Activated naive CD4-positive, alpha-beta T cell treated with anti-CD3 and anti-CD28 coated beads, Interleukin-2, amount 50 U/mL, for 16 hours (primary cell): Measurements from ENCODE around the gene LDLRAD4.
"Not testable (repeated sequence)": the region's sequence is repeated elsewhere in the genome, so short reads cannot be mapped to it uniquely, and the experiment has no call there.

Experiments
- DNase-seq: peaks from one replicate; pipeline ENCODE4 v3.0.0-alpha.2; 2020

LDLRAD4 gene

DNA sequence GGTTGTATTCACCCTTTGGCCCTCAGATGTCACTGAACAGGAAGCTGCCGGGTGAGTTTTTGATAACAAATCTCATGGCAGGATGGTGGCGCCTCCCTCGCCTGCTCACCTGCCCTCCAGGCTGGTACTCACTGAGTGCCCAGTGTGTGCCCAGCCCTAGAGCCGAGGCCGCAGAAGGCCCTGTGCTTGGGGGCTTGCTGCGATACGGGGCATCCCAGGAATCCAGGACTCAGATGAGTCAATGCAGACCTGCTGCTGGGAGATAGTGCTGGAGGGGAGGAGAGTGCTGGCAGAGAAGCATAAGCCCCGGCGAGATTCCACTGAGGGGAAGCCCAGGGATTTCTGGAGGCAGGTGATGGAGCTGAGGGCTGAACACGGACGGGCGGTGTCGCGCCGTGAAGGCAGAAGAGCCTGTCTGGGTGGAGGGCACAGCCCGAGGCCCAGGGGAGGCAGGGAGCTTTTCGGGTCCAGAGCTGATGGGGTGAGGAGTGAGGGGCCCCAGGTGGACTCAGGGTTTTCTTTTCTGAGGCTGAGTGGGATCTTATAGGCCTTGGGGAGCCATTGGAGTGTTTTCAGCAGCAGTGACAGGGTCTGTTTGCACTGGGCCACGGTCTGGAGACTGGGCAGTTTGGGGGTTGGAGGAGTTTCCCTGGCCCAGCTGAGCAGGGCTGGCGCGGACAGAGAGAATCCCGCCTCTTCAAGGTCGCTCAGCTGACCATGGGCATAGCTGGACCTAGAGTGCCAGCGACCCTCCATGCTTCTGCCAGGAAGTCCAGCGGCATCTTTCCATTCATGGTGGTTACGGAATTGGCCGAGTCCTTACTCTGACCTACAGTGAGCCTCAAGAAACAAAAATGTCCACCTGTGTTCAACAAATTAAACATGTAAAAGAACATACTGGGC, 35.5 kb downstream of the LDLRAD4 start:
- no peak for DNase-seq

DNA sequence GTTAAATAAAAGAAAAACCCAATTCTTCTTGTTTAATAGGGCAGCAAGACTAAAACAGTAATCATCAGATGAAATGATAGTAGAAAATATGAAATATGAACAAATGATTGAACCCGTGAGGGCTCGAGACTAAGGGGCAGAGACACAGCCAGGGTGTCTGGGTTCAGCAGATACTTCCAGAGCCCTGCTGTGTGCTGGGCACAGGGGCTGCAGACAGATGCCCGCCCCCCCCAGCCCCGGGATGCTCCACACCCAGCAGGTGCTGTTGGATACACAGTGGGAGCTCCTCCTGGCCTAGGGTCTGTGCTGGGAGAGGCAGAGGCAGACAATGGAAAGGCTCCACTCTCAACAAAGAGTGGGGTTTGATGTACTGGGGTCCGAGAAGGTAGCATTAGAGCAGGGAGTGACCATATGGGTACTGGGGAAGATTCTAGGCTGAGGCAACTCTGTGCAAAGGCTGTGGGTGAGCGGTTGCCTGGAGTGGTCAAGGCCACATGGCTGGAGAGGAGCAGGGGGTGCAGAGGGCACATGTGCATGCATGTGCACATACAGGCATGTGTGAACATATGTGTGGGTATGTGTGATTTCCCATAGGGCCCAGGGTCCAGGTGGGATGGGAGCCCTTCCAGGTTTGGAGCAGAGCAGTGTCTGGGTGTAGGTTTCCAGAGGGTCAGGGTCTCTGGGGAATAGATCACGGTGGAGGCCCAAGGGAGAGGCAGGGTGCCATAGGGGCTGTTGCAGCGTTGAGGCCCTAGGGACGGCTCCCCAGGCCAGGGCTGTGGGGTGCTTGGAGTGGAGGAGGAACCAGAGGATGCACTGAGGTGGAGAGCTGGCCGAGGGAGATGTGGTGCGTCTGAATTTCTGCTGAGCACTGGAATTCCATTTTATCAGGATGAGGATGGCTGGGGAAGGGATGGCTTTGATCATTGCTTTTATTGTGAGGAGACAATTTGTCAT, 36.7 kb downstream of the LDLRAD4 start:
- DNase-seq: no peak

DNA sequence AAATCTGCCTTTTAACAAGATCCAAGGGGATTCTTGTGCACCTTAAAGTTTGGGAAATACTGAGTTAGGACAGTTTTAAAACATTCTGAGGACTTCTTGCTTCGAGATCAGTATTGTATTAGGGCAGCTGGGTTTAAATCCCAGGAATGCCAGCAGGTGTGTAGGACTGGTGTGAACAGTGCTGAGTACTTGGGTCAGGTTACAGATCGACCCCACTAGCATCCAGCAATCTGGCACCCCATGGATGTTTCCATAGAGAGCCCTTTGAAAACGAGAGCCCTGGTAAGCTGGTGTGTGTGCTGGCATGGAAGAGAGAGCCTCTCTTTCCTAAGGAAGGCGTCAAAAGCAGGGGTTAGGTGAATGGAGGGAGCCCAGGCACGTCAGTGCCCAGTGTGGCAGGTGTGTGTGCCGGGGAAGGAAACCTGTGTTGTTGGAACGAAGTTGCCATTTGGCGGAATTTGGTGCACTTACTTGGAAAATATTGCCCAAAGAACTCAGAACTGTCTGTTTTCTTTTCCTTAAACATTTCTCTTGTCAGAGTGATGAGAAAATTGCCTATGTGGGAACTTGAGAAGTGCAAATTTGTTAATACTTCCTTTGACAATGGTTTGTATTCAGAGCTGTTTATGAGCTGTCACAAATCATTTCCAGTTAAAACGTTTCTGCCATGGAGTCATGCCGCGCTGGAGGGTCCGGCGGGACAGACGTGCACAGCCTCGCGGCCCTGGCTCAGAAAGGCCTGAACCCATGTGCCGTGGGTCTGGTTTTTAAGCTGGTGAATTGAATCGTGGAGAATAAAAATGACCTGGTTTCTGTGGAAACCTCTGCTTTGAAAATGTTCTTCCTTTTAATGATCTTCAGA, 38.1 kb downstream of the LDLRAD4 start:
- no peak for DNase-seq

DNA sequence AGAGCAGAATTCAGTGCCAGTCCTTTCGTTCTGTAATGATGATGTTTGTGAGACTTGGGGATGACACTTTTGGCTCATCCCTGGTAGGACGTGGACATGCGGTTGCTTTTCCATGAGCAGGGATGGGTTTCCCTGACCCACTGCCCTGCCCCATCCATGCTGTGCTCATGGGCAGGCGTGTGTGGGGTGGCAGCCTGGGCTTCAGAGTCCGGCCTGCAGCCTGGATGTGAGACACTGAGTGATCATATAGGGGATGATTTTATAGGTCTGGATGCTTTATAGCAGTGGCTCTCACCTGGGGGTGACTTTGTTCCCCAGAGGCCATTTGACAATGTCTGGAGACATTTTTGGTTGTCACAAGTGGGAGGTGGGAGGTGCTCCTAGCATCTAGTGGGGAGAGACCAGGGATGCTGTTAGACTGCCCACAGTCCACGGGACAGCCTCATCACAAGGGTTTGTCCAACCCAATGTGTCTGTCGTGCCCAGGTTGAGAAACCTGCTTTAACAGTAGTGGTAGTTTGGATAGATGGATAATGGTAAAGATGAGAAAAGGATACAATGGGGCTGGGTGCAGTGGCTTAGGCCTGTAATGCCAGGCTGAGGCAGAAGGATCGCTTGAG, 38.9 kb downstream of the LDLRAD4 start:
- no peak for DNase-seq

DNA sequence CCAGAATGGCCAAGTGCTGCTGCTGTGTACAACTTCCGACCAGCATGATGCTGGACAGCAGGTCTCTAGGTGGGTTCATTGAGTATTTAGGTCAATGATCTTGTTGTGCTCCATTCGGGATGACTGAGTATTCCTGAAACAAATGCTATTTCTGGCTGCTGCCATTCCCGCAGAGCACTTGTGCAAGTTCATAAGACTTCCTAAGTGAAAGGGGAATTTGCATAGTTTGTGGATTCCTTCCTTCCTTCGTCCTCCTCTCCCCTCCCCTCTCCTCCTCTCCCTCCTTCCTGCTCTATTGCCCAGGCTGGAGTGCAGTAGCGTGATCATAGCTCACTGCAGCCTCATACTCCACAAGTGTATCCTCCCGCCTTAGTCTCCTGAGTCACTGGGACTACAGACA, 40.4 kb downstream of the LDLRAD4 start:
- DNase-seq: no peak

DNA sequence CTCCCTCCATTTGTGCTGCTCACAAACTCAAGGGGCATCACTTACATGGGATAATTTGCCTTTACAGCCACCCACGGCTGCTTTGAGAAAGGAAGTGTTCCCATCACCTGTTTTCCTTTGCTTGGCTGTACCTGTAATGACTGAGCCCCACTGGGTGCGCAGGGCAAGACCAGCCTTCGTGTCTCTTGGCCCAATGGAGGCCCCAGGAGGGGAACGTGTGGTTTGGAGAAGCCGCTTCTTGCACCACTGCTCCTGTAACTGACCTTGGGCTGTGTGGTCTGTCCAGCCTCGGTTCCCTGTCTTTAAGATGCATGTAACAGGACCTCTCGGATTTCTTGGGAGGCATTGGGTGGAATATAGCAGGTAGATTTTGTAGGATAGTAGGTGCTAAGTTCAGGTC, 41.1 kb downstream of the LDLRAD4 start:
- no peak for DNase-seq

DNA sequence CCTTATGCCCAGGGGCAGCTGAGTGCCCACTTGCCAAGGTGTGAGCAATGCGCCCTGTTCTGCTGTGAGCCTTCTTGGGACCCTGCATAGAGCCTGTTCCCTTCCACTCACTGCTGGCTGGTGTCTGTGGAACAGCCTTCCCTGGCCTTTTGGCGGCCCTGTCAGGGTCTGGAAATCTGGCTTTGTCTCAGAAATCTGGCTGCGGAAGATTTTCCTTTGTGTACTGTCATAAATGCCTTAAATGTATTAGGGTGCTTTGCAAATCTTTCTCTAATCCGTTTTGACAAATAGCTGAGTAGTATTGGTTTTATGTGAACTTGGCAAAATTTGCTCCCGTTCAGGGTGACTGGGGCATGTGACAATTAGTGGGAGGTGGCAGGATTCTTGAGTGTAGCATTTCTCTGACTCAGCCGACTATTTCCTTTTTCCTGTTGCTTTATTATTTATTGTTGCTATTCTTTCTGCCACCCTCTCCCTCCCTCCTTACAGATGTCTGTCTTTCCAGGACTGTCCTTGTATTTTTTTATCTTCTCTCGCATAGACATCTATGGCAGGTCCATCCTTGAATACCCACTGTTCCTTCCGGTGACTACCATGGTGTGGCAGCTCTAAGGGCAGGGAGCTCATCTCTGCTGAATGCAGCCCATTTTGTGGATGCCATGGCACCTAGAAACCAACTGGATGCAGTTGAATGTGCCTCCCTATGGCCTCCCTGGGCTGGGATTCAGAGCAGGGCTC, 41.8 kb downstream of the LDLRAD4 start:
- DNase-seq: no peak

DNA sequence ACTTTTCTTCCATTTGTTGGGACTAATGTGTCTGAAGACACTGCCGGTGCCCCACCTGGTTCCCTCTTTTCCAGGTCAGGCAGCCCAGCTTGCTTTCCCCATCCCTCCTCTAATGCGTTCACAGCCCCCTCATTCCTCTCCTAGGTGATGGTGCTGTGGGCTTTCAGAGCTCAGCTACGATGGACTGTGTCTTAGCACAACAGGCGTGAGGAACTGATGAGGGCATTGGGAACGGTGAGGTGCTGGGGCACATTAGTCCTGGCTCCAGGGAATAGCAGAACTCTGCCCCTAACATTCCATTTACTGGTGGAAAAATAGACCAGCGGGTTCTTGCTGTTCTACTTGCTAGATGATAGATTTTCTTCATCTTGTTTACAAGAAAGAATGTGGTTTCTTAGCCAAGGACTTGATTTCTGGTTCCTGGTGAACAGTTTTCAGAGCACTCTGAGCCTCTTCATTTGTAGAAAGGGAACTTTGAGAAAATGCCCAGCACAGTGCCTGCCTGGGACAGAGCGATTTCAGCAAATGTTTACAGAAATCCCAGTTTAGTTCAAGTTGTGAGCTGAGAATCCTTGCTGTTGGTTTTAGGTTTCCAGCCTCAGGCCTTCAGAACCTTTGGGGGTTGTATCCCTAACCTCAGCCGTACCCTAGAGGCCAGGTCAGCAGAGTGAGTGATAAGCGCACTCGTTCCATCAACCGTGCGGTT, 42.5 kb downstream of the LDLRAD4 start:
- no peak for DNase-seq

DNA sequence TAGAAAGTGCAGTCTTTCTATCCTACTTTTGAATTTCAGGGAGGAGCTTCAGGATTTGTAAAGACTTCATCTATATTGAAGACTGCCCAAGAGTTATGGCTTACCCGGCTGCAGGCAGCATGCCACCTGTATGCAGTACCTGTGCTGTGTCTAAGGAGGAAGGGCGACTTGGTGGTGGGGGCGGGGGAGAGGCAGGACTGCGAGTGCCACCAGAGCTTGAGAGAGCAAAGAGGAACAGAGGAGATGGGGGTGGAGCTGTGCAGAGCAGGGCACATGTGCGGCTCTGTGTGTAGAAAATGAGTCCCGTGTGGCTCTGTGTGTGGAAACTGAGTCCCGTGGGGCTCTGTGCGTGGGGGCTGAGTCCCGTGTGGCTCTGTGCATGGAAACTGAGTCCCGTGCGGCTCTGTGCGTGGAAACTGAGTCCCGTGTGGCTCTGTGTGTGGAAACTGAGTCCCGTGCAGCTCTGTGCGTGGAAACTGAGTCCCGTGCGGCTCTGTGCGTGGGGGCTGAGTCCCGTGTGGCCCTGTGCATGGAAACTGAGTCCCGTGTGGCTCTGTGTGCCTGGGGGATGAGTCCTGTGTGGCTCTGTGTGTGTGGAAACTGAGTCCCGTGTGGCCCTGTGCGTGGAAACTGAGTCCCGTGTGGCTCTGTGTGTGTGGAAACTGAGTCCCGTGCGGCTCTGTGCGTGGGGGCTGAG, 43.2 kb downstream of the LDLRAD4 start:
- DNase-seq: no peak

DNA sequence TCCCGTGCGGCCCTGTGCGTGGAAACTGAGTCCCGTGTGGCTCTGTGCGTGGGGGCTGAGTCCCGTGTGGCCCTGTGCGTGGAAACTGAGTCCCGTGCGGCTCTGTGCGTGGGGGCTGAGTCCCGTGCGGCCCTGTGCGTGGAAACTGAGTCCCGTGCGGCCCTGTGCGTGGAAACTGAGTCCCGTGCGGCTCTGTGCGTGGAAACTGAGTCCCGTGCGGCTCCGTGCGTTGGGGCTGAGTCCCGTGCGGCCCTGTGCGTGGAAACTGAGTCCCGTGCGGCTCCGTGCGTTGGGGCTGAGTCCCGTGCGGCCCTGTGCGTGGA, 43.8 kb downstream of the LDLRAD4 start:
- DNase-seq: not testable (repeated sequence)

DNA sequence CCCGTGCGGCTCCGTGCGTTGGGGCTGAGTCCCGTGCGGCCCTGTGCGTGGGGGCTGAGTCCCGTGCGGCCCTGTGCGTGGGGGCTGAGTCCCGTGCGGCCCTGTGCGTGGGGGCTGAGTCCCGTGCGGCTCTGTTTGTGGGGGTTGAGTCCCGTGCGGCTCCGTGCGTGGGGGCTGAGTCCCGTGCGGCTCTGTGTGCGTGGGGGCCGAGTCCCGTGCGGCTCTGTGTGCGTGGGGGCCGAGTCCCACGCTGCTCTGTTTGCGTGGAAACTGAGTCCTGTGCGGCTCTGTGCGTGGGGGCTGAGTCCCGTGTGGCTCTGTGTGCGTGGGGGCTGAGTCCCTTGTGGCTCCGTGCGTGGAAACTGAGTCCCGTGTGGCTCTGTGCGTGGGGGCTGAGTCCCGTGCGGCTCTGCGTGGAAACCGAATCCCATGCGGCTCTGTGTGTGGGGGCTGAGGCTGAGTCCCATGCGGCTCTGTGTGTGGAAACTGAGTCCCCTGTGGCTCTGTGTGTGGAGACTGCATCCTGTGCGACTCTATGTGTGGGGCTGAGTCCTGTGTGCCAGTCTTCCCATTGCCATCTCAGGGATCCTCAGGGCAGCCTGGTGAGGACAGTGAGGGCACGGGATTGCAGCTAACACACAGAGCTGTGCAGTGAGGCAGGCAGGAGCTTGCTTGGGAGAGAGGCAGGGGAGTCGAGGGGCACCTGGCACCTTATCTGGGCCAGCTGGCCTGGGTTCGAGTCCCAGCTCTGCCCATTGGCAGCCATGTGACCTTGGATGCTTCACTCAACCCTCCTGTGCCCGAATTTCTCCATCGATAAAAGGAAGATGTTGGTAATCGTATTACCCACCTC, 44.5 kb downstream of the LDLRAD4 start:
- DNase-seq: no peak

DNA sequence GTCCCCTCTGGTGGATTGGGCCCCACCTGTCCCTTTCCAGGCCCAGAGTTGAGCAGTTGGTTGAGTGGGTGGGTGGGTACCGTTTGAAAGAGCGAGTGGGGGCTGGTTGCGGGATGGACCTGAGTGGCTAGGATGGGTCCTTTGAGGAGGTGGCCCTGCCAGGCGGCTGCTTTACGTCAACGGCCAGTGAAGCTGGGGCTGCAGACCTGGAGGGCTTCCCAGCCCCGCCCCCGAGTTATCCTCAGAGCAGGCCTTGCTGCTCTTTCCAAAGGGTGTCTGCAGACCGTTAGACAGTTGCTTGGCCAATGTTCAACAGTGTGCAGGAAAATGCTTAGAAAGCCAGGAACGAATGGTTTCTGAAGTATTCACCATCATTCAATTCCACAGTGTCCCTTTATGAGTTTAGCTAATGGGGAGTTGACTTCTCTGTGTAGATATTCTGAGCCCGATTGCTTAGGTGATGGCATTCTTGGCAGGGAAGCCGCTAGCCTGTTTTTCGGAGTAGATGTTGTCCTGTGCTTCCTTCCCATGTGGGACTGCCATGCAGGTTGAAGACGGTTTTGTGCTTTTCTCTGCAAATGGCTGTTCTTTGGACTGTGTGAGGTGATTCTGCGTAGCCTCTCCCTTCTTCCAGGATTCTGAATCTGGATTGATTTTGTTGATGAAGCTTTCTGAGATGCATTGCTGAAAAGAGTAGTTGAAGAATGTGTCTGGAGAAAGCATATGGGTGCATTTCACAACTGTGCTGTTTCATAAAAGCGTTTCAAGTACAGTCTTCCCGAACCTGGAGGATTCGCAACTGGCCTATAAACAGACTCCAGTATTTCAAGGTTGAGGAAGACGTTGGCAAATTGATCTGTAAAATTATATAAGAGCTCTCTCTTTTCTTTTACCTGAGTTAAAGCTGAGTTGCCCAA, 45.8 kb downstream of the LDLRAD4 start:
- no peak for DNase-seq

DNA sequence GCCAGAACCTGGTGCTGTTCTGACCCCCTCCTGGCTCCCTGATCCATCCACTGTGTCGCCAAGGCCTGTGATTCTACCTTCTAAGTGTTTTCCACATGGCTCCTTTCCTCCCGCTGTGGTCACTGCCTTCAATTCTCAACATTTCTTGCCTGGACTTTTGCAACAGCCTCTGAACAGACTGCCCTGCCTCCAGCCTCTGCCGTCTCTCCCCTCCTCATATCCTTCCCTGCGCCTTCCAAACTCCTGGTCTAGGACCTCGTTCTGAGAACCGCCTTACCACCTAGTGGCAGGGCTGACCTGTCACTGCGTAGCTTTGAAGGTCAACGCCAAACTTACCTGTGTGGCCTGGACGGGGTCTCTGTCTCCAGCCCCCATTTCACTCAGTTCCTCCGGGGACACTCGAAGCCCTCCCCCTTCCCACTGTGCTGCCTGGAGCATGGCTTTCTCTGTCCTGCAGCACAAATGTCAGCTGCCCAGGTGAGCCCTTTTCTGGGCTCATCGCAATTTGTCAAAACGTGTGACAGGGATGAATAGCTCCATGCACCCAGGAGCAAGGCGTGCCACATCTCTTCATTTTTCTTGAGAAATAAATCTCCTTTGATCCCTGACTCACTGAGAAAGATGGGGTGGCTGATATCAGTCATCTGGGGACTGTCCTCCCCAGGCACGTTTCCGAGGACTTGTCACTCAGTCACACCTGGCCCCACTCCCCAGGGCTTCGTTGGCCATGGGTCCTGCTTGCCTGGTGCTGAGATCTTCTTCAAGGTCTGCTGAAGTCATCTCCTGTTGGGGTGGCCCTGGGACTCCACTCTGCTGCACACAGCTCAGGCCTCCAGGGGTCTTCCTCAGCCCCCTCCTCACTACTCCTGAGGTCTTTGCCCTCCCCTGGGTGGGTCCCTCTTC, 46.7 kb downstream of the LDLRAD4 start:
- no peak for DNase-seq

DNA sequence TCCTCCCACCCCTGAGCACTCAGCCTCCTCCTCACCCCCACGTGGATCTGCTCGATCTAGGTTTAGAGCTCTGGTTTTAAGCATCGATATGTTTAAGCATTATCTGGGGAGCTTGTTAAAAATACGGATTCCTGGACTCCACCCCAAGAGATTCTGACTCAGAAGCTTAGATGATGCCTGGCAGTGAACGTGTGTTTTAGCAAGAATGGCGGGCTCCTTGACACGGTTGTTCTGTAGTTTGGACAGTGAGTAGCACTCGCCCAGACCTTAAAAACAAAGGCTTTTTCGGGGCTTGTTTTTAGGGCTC, 47.3 kb downstream of the LDLRAD4 start:
- DNase-seq: no peak

DNA sequence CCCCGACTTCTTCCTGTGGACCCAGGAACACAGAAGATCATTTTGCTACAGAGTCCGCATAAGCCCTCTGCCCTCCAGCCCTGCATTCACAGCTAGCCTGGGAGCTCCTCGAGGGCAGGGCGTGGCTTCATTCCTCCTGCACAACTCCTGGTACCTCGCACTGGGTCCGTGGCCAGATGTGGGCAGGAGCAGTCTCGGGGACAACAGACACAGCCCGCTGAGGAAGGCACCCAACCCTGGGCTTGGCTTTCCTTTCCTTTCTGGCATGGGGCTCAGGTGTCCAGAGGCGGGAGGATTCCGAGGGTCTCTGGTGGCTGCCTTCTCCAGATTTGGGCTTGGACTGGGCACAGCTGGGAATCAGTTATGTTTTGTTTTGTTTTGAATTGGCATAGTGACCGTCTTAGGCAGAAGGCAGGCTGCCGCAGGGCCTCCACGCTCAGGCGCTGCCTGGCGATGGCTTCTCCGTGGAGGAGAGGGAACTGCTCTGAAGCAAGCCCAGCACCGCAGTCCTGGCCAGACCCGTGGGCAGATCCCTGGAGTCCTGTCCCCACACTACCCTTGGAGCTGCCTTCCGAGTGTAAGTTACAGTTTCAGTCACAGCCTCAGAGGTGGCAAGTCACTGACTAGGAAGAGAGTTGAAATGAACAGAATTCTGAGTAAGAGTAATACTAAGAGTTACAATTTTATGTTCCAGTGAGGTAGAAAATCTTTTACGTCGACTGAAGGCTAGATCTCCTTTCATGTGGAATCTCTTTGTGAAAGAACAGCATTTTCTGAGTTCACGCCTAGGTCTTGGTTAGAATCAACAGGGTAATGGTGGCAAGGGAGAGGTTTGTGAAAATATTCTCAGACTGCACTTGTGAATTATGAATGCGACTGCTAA, 47.9 kb downstream of the LDLRAD4 start:
- DNase-seq: peak; percentile 32

DNA sequence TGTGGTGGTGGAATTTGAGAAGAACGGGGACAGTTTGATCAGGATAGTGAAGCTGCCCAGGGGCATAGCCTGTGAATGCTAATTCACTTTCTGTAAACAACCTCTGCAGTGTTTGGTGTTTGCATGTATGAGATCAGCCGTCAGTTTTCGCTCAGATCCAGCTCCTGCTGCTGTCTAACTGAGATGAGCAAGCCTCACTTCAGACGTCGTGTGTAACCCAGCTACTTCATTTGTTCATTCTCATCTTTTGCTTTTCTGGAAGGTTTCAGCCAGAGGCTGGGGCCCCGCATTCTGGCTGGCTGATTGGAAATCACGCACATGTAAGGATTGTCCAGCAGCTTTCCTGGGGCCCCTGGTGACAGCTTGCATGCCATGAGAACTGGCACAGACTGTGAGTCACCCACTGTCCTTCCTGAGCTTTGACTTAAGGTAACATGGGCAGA, 48.9 kb downstream of the LDLRAD4 start:
- DNase-seq: no peak
